Lung (tissue), 12 donors: ENCODE results near the gene IGSF9. TPM values are rescaled to one million over a fixed set of nuclear protein-coding genes. Genes with fewer than 3 reads are reported as not detected.

Experiments used
- ATAC-seq: fragments of 200-7000 bp; cut with Tn5 transposase; one replicate; pipeline ENCODE4 v1.9.1; 2020; ENCODE audit warnings: moderate number of reproducible peaks; ENCODE audit not compliant: insufficient read depth, low FRiP score
- DNase-seq, 3 donors: peaks; one replicate each; pipeline ENCODE4 v3.0.0-alpha.2; 2013 to 2017
- H3K27ac ChIP-seq, 2 donors: one replicate each; pipeline ENCODE4 v1.5.1; 2013; ENCODE audit warnings: mild to moderate bottlenecking in 2 of 2, moderate library complexity in 2 of 2, control low read depth in 1 of 2, inconsistent platforms in 1 of 2, low read depth in 1 of 2, low read length in 1 of 2
- H3K27me3 ChIP-seq, 3 donors: one replicate each; pipeline ENCODE4 v1.5.1; 2013; ENCODE audit warnings: low read length in 2 of 3; ENCODE audit not compliant: control insufficient read depth in 3 of 3, insufficient read depth in 3 of 3
- H3K36me3 ChIP-seq, 4 donors: one replicate each; pipeline ENCODE4 v1.5.1; 2013; ENCODE audit warnings: low read length in 4 of 4, mild to moderate bottlenecking in 1 of 4, moderate library complexity in 1 of 4; ENCODE audit not compliant: control insufficient read depth in 4 of 4, insufficient read depth in 4 of 4
- H3K4me1 ChIP-seq, 5 donors: one replicate each; pipeline ENCODE4 v1.5.1; 2013; ENCODE audit warnings: low read length in 5 of 5, mild to moderate bottlenecking in 2 of 5, moderate library complexity in 1 of 5; ENCODE audit not compliant: control insufficient read depth in 5 of 5, insufficient read depth in 5 of 5
- H3K4me3 ChIP-seq: one replicate; pipeline ENCODE4 v1.5.1; 2013; ENCODE audit warnings: mild to moderate bottlenecking, control low read depth, moderate library complexity
- H3K9ac ChIP-seq, 2 donors: one replicate each; pipeline ENCODE4 v1.5.1; 2013; ENCODE audit warnings: low read length in 2 of 2, control low read depth in 1 of 2; ENCODE audit not compliant: insufficient read depth in 1 of 2
- H3K9me3 ChIP-seq, 4 donors: one replicate each; pipeline ENCODE4 v1.5.1; 2013; ENCODE audit warnings: low read length in 3 of 4, mild to moderate bottlenecking in 1 of 4, moderate library complexity in 1 of 4; ENCODE audit not compliant: control insufficient read depth in 4 of 4, insufficient read depth in 3 of 4
- WGBS, 2 donors: extraction: QIAGEN DNeasy Blood & Tissue Kit; methylation state at CpG; one replicate each; pipeline ENCODE4 v1.1.7; 2013; 5-methylcytosine and 5-hydroxymethylcytosine counted together
- polyA plus RNA-seq, 2 donors: library from polyadenylated mRNA; stranded (reverse); fragments of 200-250 nt; gene quantifications; one replicate each; pipeline ENCODE4 v1.2.1, GENCODE V29; 2013
- total RNA-seq, 2 donors: library from RNA; depleted of rRNA in 1 of 2; stranded (reverse); fragments of >200 nt in 1 of 2; gene quantifications; one replicate each; pipeline ENCODE4 v1.2.1, GENCODE V29; 2014 to 2021
- TF ChIP-seq, protein P1 (sequence below): IDR thresholded peaks from 2 replicates; pipeline ENCODE4 v1.5.1; 2012; ENCODE audit warnings: mild to moderate bottlenecking; ENCODE audit errors: control extremely low read depth, extremely low read depth
- donor health status: control.
- donor health status: control.
- donor health status: Bipolar disorder and iron deficiency.
- donor health status: healthy.
- donor health status: DM: yes; HTN: yes; CAD: no.

IGSF9 gene
- total and polyA plus RNA-seq, 4 donors: 1.4 to 4.9 (median 2.0) TPM

DNA sequence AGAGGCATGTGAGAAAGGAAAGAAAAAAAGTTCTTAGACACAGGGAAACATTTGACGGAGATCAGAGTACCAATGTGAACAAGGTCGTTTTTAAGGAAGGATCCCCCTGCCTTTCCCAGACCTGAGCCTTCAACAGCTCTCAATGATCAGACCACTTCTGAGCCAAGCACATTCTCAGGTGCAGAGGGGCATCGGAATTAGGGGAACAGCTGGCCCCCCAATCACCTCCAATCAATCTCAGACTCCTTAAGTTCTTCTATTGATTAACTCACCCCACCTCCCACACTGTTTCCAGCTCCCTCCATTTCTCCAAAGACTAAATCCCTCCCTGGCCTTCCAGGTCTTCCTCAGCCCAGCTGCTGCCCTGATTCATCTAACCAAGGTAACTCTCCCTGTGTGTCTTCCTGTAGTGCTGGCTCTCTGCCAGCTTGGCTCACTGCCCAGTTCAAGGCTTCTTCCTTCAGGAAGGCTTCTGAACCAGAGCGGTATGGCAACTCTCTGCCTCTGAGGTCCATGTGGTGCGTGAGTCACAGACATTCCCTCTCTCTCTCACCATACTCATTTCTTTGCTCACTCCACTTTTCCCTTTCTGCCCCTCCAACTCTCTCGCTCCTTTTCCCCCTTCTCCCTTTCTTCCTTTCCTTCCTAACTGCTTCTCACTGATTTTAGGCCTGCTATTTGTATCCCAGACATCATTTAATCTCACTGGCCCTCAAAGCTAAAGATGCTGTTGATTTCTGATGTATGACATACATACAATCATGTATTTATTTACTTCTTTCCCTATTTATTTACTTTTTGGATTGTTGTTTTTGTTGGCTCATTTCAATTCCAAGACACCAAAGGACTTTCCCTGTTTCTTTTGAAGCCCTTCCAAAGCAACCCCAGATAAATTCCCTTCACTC lies 63.5 kb downstream of the IGSF9 start:
- 61 to 63% methylated on average over 6 of the region's 6 CpGs for WGBS, 2 donors
- Histone ChIP-seq H3K9me3 (peaks cover 0 to 2% (median 0%) of the 10 kb centered on the region in 4 donors), H3K9ac (no peak overlapping the region), H3K4me3 (no peak overlapping the region), H3K27me3 (no peaks in the 10 kb centered on the region), H3K27ac (peak overlapping the region in 1 of 2 donors; percentile 26), H3K36me3 (no peaks in the 10 kb centered on the region), H3K4me1 (peaks cover 0 to 6% (median 4%) of the 10 kb centered on the region in 5 donors)
- no peak for ATAC-seq
- DNase-seq: peak; percentile 26 to 65 (median 46)
- TF ChIP-seq, protein P1, sequence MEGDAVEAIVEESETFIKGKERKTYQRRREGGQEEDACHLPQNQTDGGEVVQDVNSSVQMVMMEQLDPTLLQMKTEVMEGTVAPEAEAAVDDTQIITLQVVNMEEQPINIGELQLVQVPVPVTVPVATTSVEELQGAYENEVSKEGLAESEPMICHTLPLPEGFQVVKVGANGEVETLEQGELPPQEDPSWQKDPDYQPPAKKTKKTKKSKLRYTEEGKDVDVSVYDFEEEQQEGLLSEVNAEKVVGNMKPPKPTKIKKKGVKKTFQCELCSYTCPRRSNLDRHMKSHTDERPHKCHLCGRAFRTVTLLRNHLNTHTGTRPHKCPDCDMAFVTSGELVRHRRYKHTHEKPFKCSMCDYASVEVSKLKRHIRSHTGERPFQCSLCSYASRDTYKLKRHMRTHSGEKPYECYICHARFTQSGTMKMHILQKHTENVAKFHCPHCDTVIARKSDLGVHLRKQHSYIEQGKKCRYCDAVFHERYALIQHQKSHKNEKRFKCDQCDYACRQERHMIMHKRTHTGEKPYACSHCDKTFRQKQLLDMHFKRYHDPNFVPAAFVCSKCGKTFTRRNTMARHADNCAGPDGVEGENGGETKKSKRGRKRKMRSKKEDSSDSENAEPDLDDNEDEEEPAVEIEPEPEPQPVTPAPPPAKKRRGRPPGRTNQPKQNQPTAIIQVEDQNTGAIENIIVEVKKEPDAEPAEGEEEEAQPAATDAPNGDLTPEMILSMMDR: no peak

DNA sequence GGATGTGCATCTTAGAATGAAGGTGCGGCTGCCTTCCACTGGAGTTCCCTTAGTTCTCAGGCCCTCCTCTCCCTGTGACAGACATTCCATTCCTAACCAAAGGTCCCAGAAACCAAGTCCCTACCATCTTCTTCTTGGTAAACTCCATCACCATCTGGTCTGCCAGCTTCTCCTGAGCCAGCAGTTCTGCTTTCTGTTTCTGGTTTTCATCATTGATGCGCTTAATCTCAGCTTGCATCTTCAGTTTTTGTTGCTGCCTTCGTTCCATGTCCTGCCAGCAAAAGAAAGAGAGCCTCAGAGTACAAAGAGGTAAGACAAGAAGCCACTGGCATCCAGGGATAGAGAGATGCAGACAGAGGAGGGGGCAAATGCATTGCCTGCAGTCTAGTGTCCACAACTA lies 65.0 kb downstream of the IGSF9 start:
- Histone ChIP-seq H3K27me3 (no peaks in the 10 kb centered on the region), H3K9ac (no peak overlapping the region), H3K36me3 (no peaks in the 10 kb centered on the region), H3K4me1 (peaks cover 0 to 6% (median 4%) of the 10 kb centered on the region in 5 donors), H3K27ac (no peak overlapping the region), H3K9me3 (peaks cover 0 to 2% (median 0%) of the 10 kb centered on the region in 4 donors), H3K4me3 (no peak overlapping the region)
- WGBS, 2 donors: 68 to 78% methylated on average over 3 of the region's 3 CpGs
- TF ChIP-seq, protein P1: no peak
- DNase-seq (no peak), ATAC-seq (no peak)

DNA sequence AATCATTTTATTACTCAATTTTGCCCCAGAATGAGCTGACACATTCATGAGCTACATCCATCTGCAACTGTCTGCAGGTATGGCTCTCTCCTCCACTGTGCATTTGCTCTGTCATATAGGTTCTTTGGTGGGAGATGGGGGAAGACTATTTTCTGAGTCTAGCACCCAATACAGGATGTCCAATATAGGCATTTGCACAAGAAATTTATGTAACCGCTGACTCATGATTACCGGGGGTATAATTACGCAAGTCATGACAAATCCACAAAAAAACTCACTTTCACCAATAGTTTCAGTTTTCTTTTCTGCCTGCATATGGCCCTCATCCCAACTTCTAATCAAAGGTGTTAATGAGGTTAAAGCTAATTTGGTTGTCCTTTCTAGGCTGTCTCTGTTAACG lies 65.4 kb downstream of the IGSF9 start:
- Histone ChIP-seq H3K9me3 (peaks cover 0 to 2% (median 0%) of the 10 kb centered on the region in 4 donors), H3K27me3 (no peaks in the 10 kb centered on the region), H3K9ac (no peak overlapping the region), H3K27ac (no peak overlapping the region), H3K4me3 (no peak overlapping the region), H3K4me1 (peaks cover 0 to 6% (median 4%) of the 10 kb centered on the region in 5 donors), H3K36me3 (no peaks in the 10 kb centered on the region)
- DNase-seq (no peak), ATAC-seq (no peak)
- WGBS, 2 donors: 42 to 69% methylated on average over 4 of the region's 4 CpGs
- TF ChIP-seq, protein P1: no peak
